A673 (cell line): ENCODE results near the gene SLC17A7. TPM values are rescaled to one million over a fixed set of nuclear protein-coding genes. Genes with fewer than 3 reads are reported as not detected.
A peak's percentile ranks its signal among the peaks of the same experiment; 100 is the strongest.

Experiments
- BruUV-seq: library from RNA; stranded (reverse); fragments of 400-500 nt; replicated peaks from 2 replicates; lab custom pipeline; 2021; lab: Mats Ljungman, UMichigan
- CTCF ChIA-PET: fragments of 300-600 bp; sonication (Branson Sonifier 250); formaldehyde crosslinking; loops from one replicate; lab custom pipeline; 2022; ENCODE audit warnings: antibody characterized with exemption; lab: Charles Lee
- POLR2A ChIA-PET: fragments of 300-600 bp; sonication (Branson Sonifier 250); formaldehyde crosslinking; loops from one replicate; lab custom pipeline; 2022; ENCODE audit warnings: antibody characterized with exemption; ENCODE audit not compliant: low non-redundant PET; lab: Charles Lee
- DNase-seq: peaks from one replicate; pipeline ENCODE4 v3.0.0-alpha.2; 2015; ENCODE audit warnings: low spot score
- H3K27ac ChIP-seq: fragments of 200-600 bp; sonication (generic); 2 replicates; pipeline ENCODE4 v1.5.1; 2016; ENCODE audit warnings: mixed run types, low read depth, mild to moderate bottlenecking, mixed read lengths, antibody characterized with exemption, low read length; ENCODE audit not compliant: poor library complexity, severe bottlenecking
- H3K27me3 ChIP-seq: fragments of 200-600 bp; sonication (generic); replicated peaks from 2 replicates; pipeline ENCODE4 v1.6.1; 2017; ENCODE audit warnings: mixed run types, low read depth, mild to moderate bottlenecking, mixed read lengths, antibody characterized with exemption, low read length; ENCODE audit not compliant: insufficient read depth, poor library complexity
- H3K36me3 ChIP-seq: fragments of 200-600 bp; sonication (generic); 2 replicates; pipeline ENCODE4 v1.6.1; 2016; ENCODE audit warnings: mixed run types, mild to moderate bottlenecking, mixed read lengths, antibody characterized with exemption, low read length; ENCODE audit not compliant: insufficient read depth, poor library complexity, severe bottlenecking
- H3K4me1 ChIP-seq: fragments of 200-600 bp; sonication (generic); 2 replicates; pipeline ENCODE4 v1.6.1; 2017; ENCODE audit warnings: mixed run types, mild to moderate bottlenecking, mixed read lengths, antibody characterized with exemption, low read length; ENCODE audit not compliant: insufficient read depth, poor library complexity, severe bottlenecking
- H3K4me3 ChIP-seq: fragments of 200-600 bp; sonication (generic); 2 replicates; pipeline ENCODE4 v1.5.1; 2016; ENCODE audit warnings: low read depth, mixed run types, mild to moderate bottlenecking, mixed read lengths, low read length; ENCODE audit not compliant: poor library complexity, severe bottlenecking
- H3K9me3 ChIP-seq: fragments of 200-600 bp; sonication (generic); 2 replicates; pipeline ENCODE4 v1.6.1; 2016; ENCODE audit warnings: mixed run types, low read depth, mild to moderate bottlenecking, mixed read lengths, antibody characterized with exemption, low read length; ENCODE audit not compliant: poor library complexity, severe bottlenecking
- EZH2 ChIP-seq: fragments of 200-600 bp; sonication (generic); IDR thresholded peaks from 2 replicates; pipeline ENCODE4 v1.6.1; 2017; ENCODE audit warnings: borderline replicate concordance, low read depth, mild to moderate bottlenecking, mixed read lengths, antibody characterized with exemption, low read length; ENCODE audit not compliant: poor library complexity, severe bottlenecking
- intact Hi-C: fragments of 100-400 bp; cut with micrococcal nuclease; formaldehyde crosslinking; loops from one replicate; pipeline ENCODE4 v1.10.0; 2022; ENCODE audit not compliant: unreplicated experiment
- total RNA-seq: library from RNA; stranded (reverse); gene quantifications from 2 replicates; pipeline ENCODE4 v1.2.3, GENCODE V29; 2021
- TF ChIP-seq, protein P1 (sequence below): fragments of 300-800, 200-600 bp; sonication (generic); conservative IDR thresholded peaks from 2 replicates; pipeline ENCODE4 v1.5.1; 2017; ENCODE audit warnings: low read depth, mild to moderate bottlenecking, antibody characterized with exemption, low read length, moderate library complexity, mixed read lengths

SLC17A7 gene
- total RNA-seq, 1 experiment from 2014 or later: 1.7 TPM

GRCh38 chr19:49421039-49421877 lies 20.1 kb downstream of the SLC17A7 start:
- H3K4me3 ChIP-seq: no peak overlapping the region
- POLR2A ChIA-PET: interaction anchor here (0.6 to 0.7 kb wide), 2 partner anchors 15 to 17 kb away, joined by 5 to 7 read pairs; no protein-coding TSS in a partner anchor
- BruUV-seq: no TSS peak
- peak; percentile 90 for DNase-seq
- peaks cover 72% of the 10 kb centered on the region for H3K27me3 ChIP-seq
- intact Hi-C loops: no loop called here
- CTCF ChIA-PET: interaction anchor here (0.6 kb wide), 1 partner anchor 57 kb away, joined by 3 read pairs; no protein-coding TSS in a partner anchor
- no peaks in the 10 kb centered on the region for H3K9me3 ChIP-seq
- H3K4me1 ChIP-seq: peaks cover 13% of the 10 kb centered on the region
- H3K36me3 ChIP-seq: no peaks in the 10 kb centered on the region
- TF ChIP-seq, protein P1, sequence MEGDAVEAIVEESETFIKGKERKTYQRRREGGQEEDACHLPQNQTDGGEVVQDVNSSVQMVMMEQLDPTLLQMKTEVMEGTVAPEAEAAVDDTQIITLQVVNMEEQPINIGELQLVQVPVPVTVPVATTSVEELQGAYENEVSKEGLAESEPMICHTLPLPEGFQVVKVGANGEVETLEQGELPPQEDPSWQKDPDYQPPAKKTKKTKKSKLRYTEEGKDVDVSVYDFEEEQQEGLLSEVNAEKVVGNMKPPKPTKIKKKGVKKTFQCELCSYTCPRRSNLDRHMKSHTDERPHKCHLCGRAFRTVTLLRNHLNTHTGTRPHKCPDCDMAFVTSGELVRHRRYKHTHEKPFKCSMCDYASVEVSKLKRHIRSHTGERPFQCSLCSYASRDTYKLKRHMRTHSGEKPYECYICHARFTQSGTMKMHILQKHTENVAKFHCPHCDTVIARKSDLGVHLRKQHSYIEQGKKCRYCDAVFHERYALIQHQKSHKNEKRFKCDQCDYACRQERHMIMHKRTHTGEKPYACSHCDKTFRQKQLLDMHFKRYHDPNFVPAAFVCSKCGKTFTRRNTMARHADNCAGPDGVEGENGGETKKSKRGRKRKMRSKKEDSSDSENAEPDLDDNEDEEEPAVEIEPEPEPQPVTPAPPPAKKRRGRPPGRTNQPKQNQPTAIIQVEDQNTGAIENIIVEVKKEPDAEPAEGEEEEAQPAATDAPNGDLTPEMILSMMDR: no peak
- peak; percentile 87 for TF ChIP-seq EZH2
- no peak overlapping the region for H3K27ac ChIP-seq

- Histone ChIP-seq H3K4me1 (peaks cover 8% of the 10 kb centered on the region), H3K4me3 (no peak overlapping the region), H3K9me3 (no peaks in the 10 kb centered on the region), H3K27ac (no peak overlapping the region), H3K36me3 (no peaks in the 10 kb centered on the region), H3K27me3 (peaks cover 62% of the 10 kb centered on the region)
- intact Hi-C loops: no loop called here
- no peak for DNase-seq
- CTCF ChIA-PET: no interaction called here
- BruUV-seq: no TSS peak
- POLR2A ChIA-PET: no interaction called here
- TF ChIP-seq, protein P1: no peak
- TF ChIP-seq EZH2: no peak
Observed at GRCh38 chr19:49420227-49420626, 21.1 kb downstream of the SLC17A7 start.

DNA sequence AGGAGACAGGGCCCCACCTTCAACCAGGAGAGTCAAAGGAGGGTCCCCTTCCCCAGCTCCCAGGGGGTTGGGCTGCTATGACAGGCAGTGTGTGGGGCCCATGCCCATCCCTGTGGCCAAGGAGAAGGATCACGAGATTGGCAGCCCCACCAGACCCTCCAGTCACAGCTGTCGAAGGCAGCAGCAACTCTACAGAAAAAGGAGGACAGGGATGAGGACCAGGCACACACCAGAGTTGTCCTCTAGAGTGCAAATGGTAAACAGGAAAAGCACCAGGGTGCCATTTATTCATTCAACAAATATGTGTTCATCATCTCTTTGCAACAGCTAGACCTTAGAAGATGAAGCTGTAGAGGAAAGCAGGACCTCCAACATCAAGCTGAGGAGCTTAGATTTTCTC lies 22.2 kb downstream of the SLC17A7 start:
- TF ChIP-seq, protein P1: no peak
- no peak for TF ChIP-seq EZH2
- intact Hi-C loops: no loop called here
- ChIA-PET POLR2A (no interaction called here), CTCF (no interaction called here)
- Histone ChIP-seq H3K4me1 (peaks cover 8% of the 10 kb centered on the region), H3K4me3 (no peak overlapping the region), H3K36me3 (no peaks in the 10 kb centered on the region), H3K27me3 (peaks cover 52% of the 10 kb centered on the region), H3K27ac (no peak overlapping the region), H3K9me3 (no peaks in the 10 kb centered on the region)
- BruUV-seq: no TSS peak
- DNase-seq: no peak
